Hematopoietic multipotent progenitor cell (in vitro differentiated cells): ENCODE results near the gene CCSER1. TPM values are rescaled to one million over a fixed set of nuclear protein-coding genes. Genes with fewer than 3 reads are reported as not detected.

Experiments
- DNase-seq, 3 donors: peaks; one replicate each; pipeline ENCODE4 v3.0.0-alpha.2; 2011 to 2015; ENCODE audit warnings: low read depth in 2 of 3, low spot score in 2 of 3
- total RNA-seq: library from RNA; depleted of rRNA; stranded (reverse); fragments of >200 nt; gene quantifications from one replicate; pipeline ENCODE4 v1.2.3, GENCODE V29; 2012

Gene CCSER1
- total RNA-seq, 1 donor, result 15.3 TPM

DNA sequence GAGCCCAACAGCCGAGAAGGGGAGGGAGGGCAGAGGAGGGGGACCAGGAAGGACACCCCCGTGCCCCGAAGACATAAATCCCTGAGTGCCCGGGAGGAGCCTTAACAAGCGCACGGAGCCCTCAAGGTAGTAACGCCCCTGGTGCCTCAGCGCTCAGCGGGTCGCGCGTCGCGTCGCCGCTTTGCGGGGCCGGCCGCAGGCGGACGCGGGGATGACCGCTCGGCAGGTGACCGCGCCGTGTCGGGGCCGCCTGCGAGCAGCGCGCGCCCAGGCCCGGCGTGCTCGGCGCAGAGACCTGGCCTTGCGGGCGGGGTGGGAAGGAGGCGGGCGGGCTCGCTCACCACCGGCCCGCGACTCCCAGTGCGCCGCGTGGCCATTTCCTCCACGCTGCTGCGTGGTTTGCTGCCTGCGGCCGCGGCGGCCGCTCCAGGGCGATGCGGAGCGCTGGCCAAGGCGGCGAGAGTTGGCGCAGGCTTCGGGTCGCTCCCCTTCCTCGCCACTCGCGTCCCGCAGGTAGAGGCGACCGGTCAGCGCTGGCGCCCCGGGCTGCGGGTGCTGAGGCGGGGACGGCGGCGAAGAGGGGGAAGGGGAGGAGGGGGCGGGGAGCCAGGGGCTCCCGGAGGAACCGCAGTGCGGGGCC, 632 bp downstream of the CCSER1 start:
- peak in 2 of 3 donors; percentile 43 to 49 for DNase-seq

DNA sequence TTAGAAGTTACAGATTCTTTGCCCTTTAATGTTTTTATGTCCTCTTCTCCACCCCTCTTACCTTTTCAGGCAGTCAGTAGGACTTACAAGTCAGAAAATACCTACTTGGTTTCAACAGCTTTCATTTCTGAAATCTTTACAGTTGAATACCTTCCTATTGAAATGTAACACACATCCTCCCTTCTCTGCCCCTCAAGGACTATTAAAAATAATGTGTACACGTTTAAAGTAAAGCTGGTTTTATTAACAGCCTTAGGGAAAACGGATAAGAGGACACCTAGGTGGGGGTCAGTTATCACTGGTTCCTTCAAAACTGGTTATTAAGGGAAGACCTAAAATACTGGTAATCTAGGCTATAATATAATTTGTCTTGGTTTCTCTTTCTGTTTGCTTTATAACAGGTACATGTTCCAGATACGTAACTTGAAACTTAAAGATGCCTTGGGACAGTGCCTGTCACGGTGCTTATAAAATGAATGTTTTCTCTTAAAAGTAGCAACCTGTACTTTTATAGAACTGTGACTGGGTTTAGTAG, 1.8 kb downstream of the CCSER1 start:
- DNase-seq, result peak in 2 of 3 donors; percentile 13 to 31

- DNase-seq, result no peak
These were observed 2.9 kb downstream of the CCSER1 start for GRCh38 chr4:90130076-90130475.

- no peak for DNase-seq
These were observed 10.4 kb downstream of the CCSER1 start for GRCh38 chr4:90137555-90137954.

- DNase-seq, result no peak
These were observed 14.9 kb downstream of the CCSER1 start for GRCh38 chr4:90142081-90142480.

- DNase-seq, result no peak
These were observed 18.1 kb downstream of the CCSER1 start for GRCh38 chr4:90145319-90145718.

- no peak for DNase-seq
These were observed 19.1 kb downstream of the CCSER1 start for GRCh38 chr4:90146306-90146705.

DNA sequence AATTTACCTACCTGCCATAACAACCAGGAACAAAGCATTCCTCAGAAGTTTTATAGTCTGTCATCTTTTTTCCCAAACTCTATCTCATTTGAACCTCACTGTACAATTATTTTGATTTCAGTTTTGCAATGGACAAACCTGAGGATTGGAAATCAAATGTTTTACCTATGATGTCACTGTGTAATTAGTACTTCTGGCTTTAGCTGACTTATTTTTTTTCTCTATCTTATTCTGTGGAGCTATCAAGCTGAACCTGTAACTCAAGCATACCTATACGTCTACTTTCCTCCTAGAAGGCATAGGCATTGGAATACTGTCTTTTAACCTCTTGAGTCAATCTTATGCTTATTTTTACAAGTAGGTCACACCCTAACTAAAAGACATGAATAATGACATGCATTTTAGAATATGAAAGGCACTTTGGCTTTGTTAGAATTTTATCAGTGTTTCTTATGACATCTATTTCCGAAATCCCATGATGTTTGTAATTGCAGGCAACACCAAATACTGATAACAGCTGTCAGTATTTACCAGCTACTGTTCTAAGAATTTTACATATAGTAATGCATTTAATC, 21.5 kb downstream of the CCSER1 start:
- no peak for DNase-seq

DNA sequence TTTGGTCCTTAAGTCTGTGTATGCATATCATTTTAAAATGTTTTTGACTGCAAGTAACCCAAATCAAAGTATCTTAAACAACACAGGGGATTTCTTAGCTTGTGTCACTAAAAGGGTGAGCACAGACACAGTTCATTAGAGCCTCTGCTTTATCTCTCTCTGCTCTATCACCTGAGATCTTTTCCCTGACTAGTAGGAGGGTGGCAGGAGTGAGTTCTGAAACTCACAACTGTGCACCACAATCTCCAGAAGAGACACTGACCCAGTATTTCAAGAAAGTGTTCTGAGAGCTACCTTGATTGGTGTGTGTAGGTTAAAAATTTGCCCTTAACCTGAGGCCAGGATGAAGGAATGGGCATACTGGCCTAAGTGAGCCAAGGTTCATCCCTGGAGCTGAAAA, 24.8 kb downstream of the CCSER1 start:
- DNase-seq, result no peak

- DNase-seq, result no peak
These were observed 32.0 kb downstream of the CCSER1 start for GRCh38 chr4:90159193-90159592.

- no peak for DNase-seq
These were observed 32.9 kb downstream of the CCSER1 start for GRCh38 chr4:90160044-90160443.

DNA sequence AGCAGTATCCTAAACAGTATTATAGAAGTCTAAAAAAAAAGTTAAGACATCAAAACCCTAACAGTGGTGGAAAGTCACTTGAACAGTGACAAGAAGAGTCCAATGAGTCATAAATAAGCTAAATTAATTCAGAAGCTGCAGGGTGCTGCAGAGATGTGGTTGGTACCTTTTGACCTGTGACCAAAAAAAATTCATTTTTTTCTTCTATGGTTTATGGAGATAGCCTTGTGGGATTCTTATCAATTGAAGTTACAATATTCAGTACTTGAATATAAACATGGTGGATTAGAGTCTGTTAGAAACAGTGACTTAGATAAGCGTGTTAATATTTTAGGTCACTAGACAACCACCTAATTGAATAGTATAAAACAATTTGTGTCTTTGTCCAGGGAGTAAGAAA, 35.4 kb downstream of the CCSER1 start:
- no peak for DNase-seq

- no peak for DNase-seq
These were observed 36.7 kb downstream of the CCSER1 start for GRCh38 chr4:90163872-90164271.

- DNase-seq, result no peak
These were observed 38.7 kb downstream of the CCSER1 start for GRCh38 chr4:90165883-90166282.

- DNase-seq, result no peak
These were observed 44.3 kb downstream of the CCSER1 start for GRCh38 chr4:90171491-90171890.

DNA sequence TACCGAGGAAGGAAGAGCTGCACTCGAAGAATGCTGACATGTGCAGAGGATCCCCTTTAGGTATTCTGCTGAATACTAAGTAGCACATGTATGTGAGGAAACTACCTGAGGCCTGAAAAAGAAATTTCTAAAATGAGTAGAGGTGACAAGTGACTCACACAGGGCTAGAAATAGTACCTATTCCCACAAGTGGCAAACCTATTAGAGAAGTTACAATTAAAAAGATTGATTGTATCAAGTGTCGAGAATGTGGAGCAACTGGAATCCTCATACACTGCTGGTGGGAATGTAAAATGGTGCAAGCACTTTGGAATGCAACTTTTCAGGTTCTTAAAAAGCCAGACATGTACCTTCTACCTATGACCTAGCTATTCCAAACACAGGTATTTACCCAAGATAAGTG, 47.4 kb downstream of the CCSER1 start:
- no peak for DNase-seq

DNA sequence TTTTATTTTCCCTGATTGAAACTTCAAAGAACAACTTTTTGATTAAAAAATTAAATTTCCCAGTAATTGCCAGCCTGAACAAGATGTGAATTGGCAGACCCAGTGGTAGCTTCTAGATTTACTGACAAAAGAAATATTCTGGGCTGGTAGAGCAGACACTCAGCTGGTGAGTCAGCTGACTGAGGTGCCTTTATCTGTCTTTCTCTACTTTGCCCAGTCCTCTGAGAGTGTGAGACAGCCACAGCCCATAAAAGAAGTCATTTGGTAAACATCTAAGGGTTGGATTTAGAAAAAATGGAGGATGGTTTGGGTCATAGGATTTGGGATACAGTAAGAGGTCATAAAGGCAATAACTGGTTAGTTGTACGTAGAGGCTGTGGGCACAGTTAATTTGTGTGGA, 54.5 kb downstream of the CCSER1 start:
- no peak for DNase-seq

DNA sequence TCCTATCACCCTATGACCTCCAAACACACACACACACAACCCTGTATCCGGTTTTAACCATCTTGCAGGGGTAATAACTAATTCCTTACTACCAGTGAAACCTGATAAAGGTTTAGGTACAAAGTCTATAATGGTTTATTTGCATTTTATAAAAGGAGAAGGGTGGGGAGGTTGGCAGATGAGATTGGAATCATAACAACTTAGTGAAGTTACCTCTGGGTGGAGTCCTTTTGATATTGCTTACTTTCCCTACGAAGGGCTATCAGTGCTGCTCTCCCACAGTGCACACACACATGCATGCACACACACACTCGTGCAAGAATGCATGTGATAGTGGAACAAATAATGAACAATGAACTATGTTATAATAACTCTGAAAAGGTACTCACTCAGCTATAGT, 56.1 kb downstream of the CCSER1 start:
- no peak for DNase-seq

- no peak for DNase-seq
These were observed 57.4 kb downstream of the CCSER1 start for GRCh38 chr4:90184560-90184959.

- no peak for DNase-seq
These were observed 58.2 kb downstream of the CCSER1 start for GRCh38 chr4:90185416-90185815.

DNA sequence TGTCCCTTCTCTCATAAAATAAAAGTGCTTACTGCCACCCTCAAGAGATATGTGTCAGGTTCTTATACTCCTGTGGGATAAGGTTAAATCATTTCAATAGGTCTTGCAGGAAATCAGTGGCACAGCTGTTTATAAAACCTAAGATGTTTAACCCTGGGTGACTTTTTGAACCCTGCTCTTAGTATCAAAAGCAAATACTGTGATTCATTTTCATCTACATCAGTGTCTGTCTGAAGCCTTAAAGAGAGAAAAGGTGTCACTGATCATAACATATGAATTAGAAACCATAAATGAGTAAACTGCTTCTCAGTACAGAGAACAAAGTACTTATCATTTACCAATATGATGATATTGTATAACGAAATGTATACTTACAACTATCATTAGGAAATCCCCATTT, 59.0 kb downstream of the CCSER1 start:
- DNase-seq, result no peak

DNA sequence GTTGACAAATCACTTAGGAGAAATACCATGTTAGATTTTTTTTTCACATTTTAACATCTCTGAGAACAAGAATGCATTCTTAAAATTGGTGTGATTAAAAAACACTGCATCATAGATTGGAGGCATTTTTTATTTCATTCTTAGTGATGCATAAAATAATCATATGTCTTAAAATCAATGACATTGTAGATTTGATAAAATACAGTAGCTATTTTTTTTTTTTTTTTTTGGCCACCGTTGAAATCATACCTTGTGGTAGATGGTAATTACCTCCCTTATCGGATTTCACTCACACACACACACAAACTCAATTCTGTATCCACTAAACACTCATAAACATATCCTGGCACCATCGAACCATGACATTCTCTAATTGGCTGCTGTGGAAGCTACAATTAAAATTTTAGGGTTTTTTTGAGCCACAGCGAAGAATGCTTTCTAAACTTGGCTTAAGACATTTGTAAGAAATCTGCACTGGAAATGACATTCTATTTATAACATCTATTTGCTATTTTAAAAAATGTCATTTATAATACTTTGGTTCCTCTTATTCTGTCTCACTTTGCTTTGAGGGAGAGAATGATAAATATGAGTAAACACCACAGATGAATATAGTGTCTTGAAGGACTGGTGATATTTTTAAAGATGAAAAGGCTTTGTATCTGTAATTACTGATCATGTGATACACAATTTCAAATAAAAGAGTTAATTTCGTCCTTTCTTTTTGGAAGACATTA, 60.1 kb downstream of the CCSER1 start:
- no peak for DNase-seq
